Kidney (tissue), 14 donors: ENCODE measurements around the gene GRIA1. TPM values are rescaled to one million over a fixed set of nuclear protein-coding genes. Genes with fewer than 3 reads are reported as not detected.

Experiments used
- DNase-seq, 5 donors: peaks; one replicate each; pipeline ENCODE4 v3.0.0-alpha.2; 2013 to 2020
- FAIRE-seq: peaks from 2 replicates; lab custom pipeline; 2012; peaks lifted over from hg19 to GRCh38; lab: Jason Lieb, UNC
- H3K27ac ChIP-seq, 2 donors: one replicate each; pipeline ENCODE4 v1.7.0; 2013; ENCODE audit warnings: low read depth in 2 of 2, low read length in 2 of 2, inconsistent platforms in 1 of 2
- H3K27me3 ChIP-seq: one replicate; pipeline ENCODE4 v1.7.1; 2013; ENCODE audit warnings: low read length, inconsistent platforms; ENCODE audit not compliant: control insufficient read depth, insufficient read depth
- H3K36me3 ChIP-seq, 3 donors: one replicate each; pipeline versions ENCODE4 v1.7.0 to v1.7.1; 2013; ENCODE audit warnings: low read length in 3 of 3, control low read depth in 1 of 3, inconsistent platforms in 1 of 3; ENCODE audit not compliant: insufficient read depth in 3 of 3, control insufficient read depth in 2 of 3
- H3K4me1 ChIP-seq, 3 donors: one replicate each; pipeline versions ENCODE4 v1.7.0 to v1.7.1; 2013; ENCODE audit warnings: low read length in 3 of 3, inconsistent platforms in 1 of 3, low read depth in 1 of 3; ENCODE audit not compliant: control insufficient read depth in 2 of 3, insufficient read depth in 2 of 3
- H3K4me3 ChIP-seq, 3 donors: one replicate each; pipeline versions ENCODE4 v1.7.0 to v1.8.1; 2013; ENCODE audit warnings: low read length in 3 of 3, control low read depth in 1 of 3, inconsistent platforms in 1 of 3
- H3K9ac ChIP-seq, 3 donors: one replicate each; pipeline versions ENCODE4 v1.7.0 to v1.7.1; 2013; ENCODE audit warnings: low read length in 3 of 3, control low read depth in 1 of 3, inconsistent platforms in 1 of 3
- H3K9me3 ChIP-seq, 3 donors: one replicate each; pipeline versions ENCODE4 v1.7.0 to v1.7.1; 2013; ENCODE audit warnings: low read length in 3 of 3, control low read depth in 1 of 3, inconsistent platforms in 1 of 3; ENCODE audit not compliant: control insufficient read depth in 2 of 3, insufficient read depth in 1 of 3
- CTCF ChIP-seq: IDR thresholded peaks from 3 replicates; pipeline ENCODE4 v1.5.1; 2012; ENCODE audit warnings: mild to moderate bottlenecking, moderate library complexity, borderline replicate concordance; ENCODE audit not compliant: insufficient read depth; ENCODE audit errors: extremely low read depth
- intact Hi-C: fragments of 100-400 bp; cut with DNase I; formaldehyde crosslinking; loops from one replicate; pipeline ENCODE4 v1.11.1; 2022
- polyA plus RNA-seq: library from polyadenylated mRNA; stranded (reverse); fragments of 350-450 nt; fragmentation: Illumina TruSeq; extraction: RNeasy Lipid Tissue Mini Kit (QIAGEN cat#74804); gene quantifications from one replicate; pipeline ENCODE4 v1.2.3, GENCODE V29; 2014; ENCODE audit warnings: low read depth, low replicate concordance; ENCODE audit not compliant: insufficient read depth
- total RNA-seq: library from RNA; stranded (reverse); fragmentation: NEBNext Ultra II Directional; extraction: Animal tissue kit (Norgen Biotek cat#: 25700); gene quantifications from one replicate; pipeline ENCODE4 v1.2.1, GENCODE V29; 2021
- donor health status: control.
- donor health status: control.
- donor health status: control.
- donor health status: control.
- donor health status: control.
- donor health status: DM: yes; HTN: yes; CAD: no.
- donor health status: Normal renal cell carcinoma (clear cell type).

The GRIA1 gene
- total and polyA plus RNA-seq, 2 donors from 2014 or later = 0.50 TPM; not detected in 1

GRCh38 chr5:153525536-153525935 is 35.1 kb downstream of the GRIA1 start:
- Histone ChIP-seq H3K27ac (no peak overlapping the region), H3K4me3 (no peak overlapping the region), H3K4me1 (no peaks in the 10 kb centered on the region), H3K27me3 (no peaks in the 10 kb centered on the region), H3K36me3 (no peaks in the 10 kb centered on the region), H3K9ac (no peak overlapping the region), H3K9me3 (no peaks in the 10 kb centered on the region)
- no peak for TF ChIP-seq CTCF
- intact Hi-C loops = no loop called here
- FAIRE-seq (no peak), DNase-seq (no peak)

- no peak for DNase-seq
- intact Hi-C loops = no loop called here
- no peaks in the 10 kb centered on the region for H3K36me3 ChIP-seq
- H3K27me3 ChIP-seq = no peaks in the 10 kb centered on the region
- no peak for TF ChIP-seq CTCF
- H3K9ac ChIP-seq = no peak overlapping the region
- H3K9me3 ChIP-seq = no peaks in the 10 kb centered on the region
- no peak overlapping the region for H3K4me3 ChIP-seq
- H3K27ac ChIP-seq = no peak overlapping the region
- no peak for FAIRE-seq
- no peaks in the 10 kb centered on the region for H3K4me1 ChIP-seq
Measured at GRCh38 chr5:153530357-153531143, 40.1 kb downstream of the GRIA1 start.

DNA sequence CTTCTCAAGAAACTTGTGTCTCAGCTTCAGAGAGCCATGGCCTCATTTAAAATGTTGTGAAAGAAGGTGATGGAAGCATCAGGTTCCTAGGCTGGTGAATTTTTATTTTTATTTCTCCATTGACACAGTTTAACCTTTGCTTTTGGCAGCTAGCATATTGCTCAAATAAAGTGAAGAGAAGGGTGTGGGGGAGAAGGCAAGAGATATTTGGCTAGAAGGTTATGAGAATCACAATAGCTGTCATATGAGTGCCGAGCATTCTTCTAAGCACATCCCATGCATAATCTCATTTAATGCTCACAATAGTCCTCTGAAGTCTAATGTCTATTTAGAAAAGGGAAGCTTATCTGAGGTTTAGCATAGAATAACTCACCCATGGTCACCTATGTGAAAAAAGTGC is 43.1 kb downstream of the GRIA1 start:
- Histone ChIP-seq H3K4me3 (no peak overlapping the region), H3K27ac (no peak overlapping the region), H3K4me1 (no peaks in the 10 kb centered on the region), H3K9me3 (no peaks in the 10 kb centered on the region), H3K9ac (no peak overlapping the region), H3K27me3 (no peaks in the 10 kb centered on the region), H3K36me3 (no peaks in the 10 kb centered on the region)
- no peak for DNase-seq
- no peak for FAIRE-seq
- intact Hi-C loops = no loop called here
- TF ChIP-seq CTCF = no peak
